ENCODE data around the gene NEDD4L. TPM values are rescaled to one million over a fixed set of nuclear protein-coding genes. Genes with fewer than 3 reads are reported as not detected.

NEDD4L gene
- total and polyA plus RNA-seq, 2 donors (not counting 1 experiment from before 2014, with no cell fraction given) = 10.3 to 25.7 TPM

DNA sequence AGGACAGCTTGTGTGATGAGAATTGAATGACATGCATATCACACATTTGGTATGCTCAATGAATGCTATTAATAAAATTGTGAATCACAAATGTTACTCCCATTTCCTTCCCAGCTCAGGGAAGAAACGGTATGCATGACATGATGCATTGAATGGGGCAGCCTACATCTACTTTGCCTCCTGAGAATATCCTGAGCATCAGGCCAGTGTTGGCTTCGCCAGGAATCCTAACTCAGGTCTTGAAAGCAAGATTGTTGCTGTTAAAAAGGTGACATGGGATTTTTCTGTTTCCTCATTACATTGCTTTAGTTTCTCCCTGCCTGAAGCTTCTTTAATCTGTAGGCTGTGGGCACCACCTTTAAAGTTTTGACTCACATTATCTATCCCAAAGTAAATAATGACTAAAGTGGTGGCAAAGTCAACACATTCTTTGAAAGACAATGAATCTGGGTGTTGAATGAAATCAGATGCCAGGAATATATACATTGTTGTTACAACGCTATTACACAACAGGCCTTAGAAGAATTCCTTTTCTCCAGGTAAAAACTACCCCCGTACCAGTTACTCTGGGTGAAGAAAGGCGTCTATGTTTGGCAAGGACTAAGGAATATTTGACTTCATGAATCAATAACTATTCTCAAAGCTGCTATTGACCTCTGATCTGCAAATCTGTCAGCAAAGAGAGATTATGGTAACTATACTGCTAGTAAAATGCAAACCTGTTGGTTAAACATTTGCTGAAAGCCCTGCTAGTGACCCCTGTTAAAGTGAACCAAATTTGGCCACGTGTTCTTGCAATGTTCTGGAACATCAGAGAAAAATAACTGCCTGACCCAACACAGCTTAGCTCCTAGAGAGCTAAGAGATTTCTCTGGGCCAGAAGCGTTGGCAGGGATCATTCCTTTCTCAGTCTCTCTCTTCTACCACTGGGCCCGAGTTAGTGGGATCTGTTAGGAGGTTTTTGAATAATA, 30.5 kb upstream of the NEDD4L start:
- H3K4me3 Mint-ChIP-seq = no peak overlapping the region
- H3K27me3 Mint-ChIP-seq = peaks cover 23% of the 10 kb centered on the region
- intact Hi-C loops (cut with micrococcal nuclease) = no loop called here
- Histone ChIP-seq H3K9me3 (ENCODE audit: control extremely low read depth in 1 of 3, control insufficient read depth in 2 of 3, insufficient read depth in 1 of 3, low read length in 2 of 3) (peaks cover 0 to 8% (median 0%) of the 10 kb centered on the region in 3 donors), H3K4me3 (ENCODE audit: control extremely low read depth in 1 of 5, extremely low read depth in 1 of 5, insufficient read depth in 1 of 5, low read depth in 2 of 5, low read length in 4 of 5) (no peak overlapping the region), H3K36me3 (replicated peaks in 1 of 2; ENCODE audit: control extremely low read depth in 1 of 2, control insufficient read depth in 1 of 2, extremely low read depth in 1 of 2, insufficient read depth in 2 of 2, low read length in 1 of 2) (no peaks in the 10 kb centered on the region), H3K9ac (ENCODE audit: low read length) (no peak overlapping the region), H3K79me2 (ENCODE audit: control insufficient read depth, insufficient read depth, low read length) (no peaks in the 10 kb centered on the region), H3K4me2 (replicated peaks; ENCODE audit: low read depth, low read length, poor library complexity, severe bottlenecking) (no peak overlapping the region), H3K27ac (ENCODE audit: low read length in 2 of 2) (no peak overlapping the region), H2AFZ (ENCODE audit: insufficient read depth, low read depth, low read length, poor library complexity, severe bottlenecking) (no peak overlapping the region), H3K27me3 (replicated peaks in 1 of 4; ENCODE audit: control extremely low read depth in 1 of 4, control insufficient read depth in 3 of 4, insufficient read depth in 4 of 4, low read length in 3 of 4) (no peaks in the 10 kb centered on the region), H4K20me1 (ENCODE audit: control insufficient read depth, insufficient read depth, low read length, poor library complexity, severe bottlenecking) (no peaks in the 10 kb centered on the region), H3K4me1 (ENCODE audit: control insufficient read depth in 2 of 2, insufficient read depth in 2 of 2, low read length in 2 of 2) (peaks cover 23 to 34% of the 10 kb centered on the region in 2 donors)
- ChIA-PET POLR2A (no interaction called here), CTCF (no interaction called here)
- no peaks in the 10 kb centered on the region for H3K9me3 Mint-ChIP-seq (ENCODE audit: insufficient read depth)
- WGBS (ENCODE audit: insufficient coverage) = 93% methylated on average over 2 of the region's 8 CpGs
- ATAC-seq (ENCODE audit: low read depth) = no peak
- TF ChIP-seq, protein P1, sequence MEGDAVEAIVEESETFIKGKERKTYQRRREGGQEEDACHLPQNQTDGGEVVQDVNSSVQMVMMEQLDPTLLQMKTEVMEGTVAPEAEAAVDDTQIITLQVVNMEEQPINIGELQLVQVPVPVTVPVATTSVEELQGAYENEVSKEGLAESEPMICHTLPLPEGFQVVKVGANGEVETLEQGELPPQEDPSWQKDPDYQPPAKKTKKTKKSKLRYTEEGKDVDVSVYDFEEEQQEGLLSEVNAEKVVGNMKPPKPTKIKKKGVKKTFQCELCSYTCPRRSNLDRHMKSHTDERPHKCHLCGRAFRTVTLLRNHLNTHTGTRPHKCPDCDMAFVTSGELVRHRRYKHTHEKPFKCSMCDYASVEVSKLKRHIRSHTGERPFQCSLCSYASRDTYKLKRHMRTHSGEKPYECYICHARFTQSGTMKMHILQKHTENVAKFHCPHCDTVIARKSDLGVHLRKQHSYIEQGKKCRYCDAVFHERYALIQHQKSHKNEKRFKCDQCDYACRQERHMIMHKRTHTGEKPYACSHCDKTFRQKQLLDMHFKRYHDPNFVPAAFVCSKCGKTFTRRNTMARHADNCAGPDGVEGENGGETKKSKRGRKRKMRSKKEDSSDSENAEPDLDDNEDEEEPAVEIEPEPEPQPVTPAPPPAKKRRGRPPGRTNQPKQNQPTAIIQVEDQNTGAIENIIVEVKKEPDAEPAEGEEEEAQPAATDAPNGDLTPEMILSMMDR (IDR thresholded peaks at IDR 0.05) = no peak
- TF ChIP-seq EZH2 (IDR thresholded peaks at IDR 0.05; ENCODE audit: borderline replicate concordance, insufficient read depth, low read depth, low read length, poor library complexity, severe bottlenecking) = no peak
- no peak overlapping the region for H3K27ac Mint-ChIP-seq
- peaks cover 31% of the 10 kb centered on the region for H3K4me1 Mint-ChIP-seq
- DNase-seq = no peak

Measured in B cell (primary cell).